A673 (cell line): ENCODE measurements around the gene STX18. TPM values are rescaled to one million over a fixed set of nuclear protein-coding genes. Genes with fewer than 3 reads are reported as not detected.

ENCODE experiments used
- BruUV-seq: library from RNA; stranded (reverse); fragments of 400-500 nt; replicated peaks from 2 replicates; lab custom pipeline; 2021; lab: Mats Ljungman, UMichigan
- CTCF ChIA-PET: fragments of 300-600 bp; sonication (Branson Sonifier 250); formaldehyde crosslinking; loops from one replicate; lab custom pipeline; 2022; ENCODE audit warnings: antibody characterized with exemption; lab: Charles Lee
- POLR2A ChIA-PET: fragments of 300-600 bp; sonication (Branson Sonifier 250); formaldehyde crosslinking; loops from one replicate; lab custom pipeline; 2022; ENCODE audit warnings: antibody characterized with exemption; ENCODE audit not compliant: low non-redundant PET; lab: Charles Lee
- DNase-seq: peaks from one replicate; pipeline ENCODE4 v3.0.0-alpha.2; 2015; ENCODE audit warnings: low spot score
- H3K27ac ChIP-seq: fragments of 200-600 bp; sonication (generic); 2 replicates; pipeline ENCODE4 v1.5.1; 2016; ENCODE audit warnings: mixed run types, low read depth, mild to moderate bottlenecking, mixed read lengths, antibody characterized with exemption, low read length; ENCODE audit not compliant: poor library complexity, severe bottlenecking
- H3K27me3 ChIP-seq: fragments of 200-600 bp; sonication (generic); replicated peaks from 2 replicates; pipeline ENCODE4 v1.6.1; 2017; ENCODE audit warnings: mixed run types, low read depth, mild to moderate bottlenecking, mixed read lengths, antibody characterized with exemption, low read length; ENCODE audit not compliant: insufficient read depth, poor library complexity
- H3K36me3 ChIP-seq: fragments of 200-600 bp; sonication (generic); 2 replicates; pipeline ENCODE4 v1.6.1; 2016; ENCODE audit warnings: mixed run types, mild to moderate bottlenecking, mixed read lengths, antibody characterized with exemption, low read length; ENCODE audit not compliant: insufficient read depth, poor library complexity, severe bottlenecking
- H3K4me1 ChIP-seq: fragments of 200-600 bp; sonication (generic); 2 replicates; pipeline ENCODE4 v1.6.1; 2017; ENCODE audit warnings: mixed run types, mild to moderate bottlenecking, mixed read lengths, antibody characterized with exemption, low read length; ENCODE audit not compliant: insufficient read depth, poor library complexity, severe bottlenecking
- H3K4me3 ChIP-seq: fragments of 200-600 bp; sonication (generic); 2 replicates; pipeline ENCODE4 v1.5.1; 2016; ENCODE audit warnings: low read depth, mixed run types, mild to moderate bottlenecking, mixed read lengths, low read length; ENCODE audit not compliant: poor library complexity, severe bottlenecking
- H3K9me3 ChIP-seq: fragments of 200-600 bp; sonication (generic); 2 replicates; pipeline ENCODE4 v1.6.1; 2016; ENCODE audit warnings: mixed run types, low read depth, mild to moderate bottlenecking, mixed read lengths, antibody characterized with exemption, low read length; ENCODE audit not compliant: poor library complexity, severe bottlenecking
- CTCF ChIP-seq: fragments of 300-800, 200-600 bp; sonication (generic); conservative IDR thresholded peaks from 2 replicates; pipeline ENCODE4 v1.5.1; 2017; ENCODE audit warnings: low read depth, mild to moderate bottlenecking, antibody characterized with exemption, low read length, moderate library complexity, mixed read lengths
- EZH2 ChIP-seq: fragments of 200-600 bp; sonication (generic); IDR thresholded peaks from 2 replicates; pipeline ENCODE4 v1.6.1; 2017; ENCODE audit warnings: borderline replicate concordance, low read depth, mild to moderate bottlenecking, mixed read lengths, antibody characterized with exemption, low read length; ENCODE audit not compliant: poor library complexity, severe bottlenecking
- intact Hi-C: fragments of 100-400 bp; cut with micrococcal nuclease; formaldehyde crosslinking; loops from one replicate; pipeline ENCODE4 v1.10.0; 2022; ENCODE audit not compliant: unreplicated experiment
- total RNA-seq: library from RNA; stranded (reverse); gene quantifications from 2 replicates; pipeline ENCODE4 v1.2.3, GENCODE V29; 2021

Gene STX18
- total RNA-seq, 1 experiment from 2014 or later: 34.3 TPM

GRCh38 chr4:4402966-4403365 lies 138.9 kb downstream of the STX18 start:
- DNase-seq: no peak
- no peak for TF ChIP-seq CTCF
- no peak for TF ChIP-seq EZH2
- Histone ChIP-seq H3K36me3 (no peaks in the 10 kb centered on the region), H3K4me1 (no peaks in the 10 kb centered on the region), H3K27ac (no peak overlapping the region), H3K4me3 (no peak overlapping the region), H3K9me3 (no peaks in the 10 kb centered on the region), H3K27me3 (no peaks in the 10 kb centered on the region)
- ChIA-PET POLR2A (no interaction called here), CTCF (no interaction called here)
- intact Hi-C loops: no loop called here
- no TSS peak for BruUV-seq

DNA sequence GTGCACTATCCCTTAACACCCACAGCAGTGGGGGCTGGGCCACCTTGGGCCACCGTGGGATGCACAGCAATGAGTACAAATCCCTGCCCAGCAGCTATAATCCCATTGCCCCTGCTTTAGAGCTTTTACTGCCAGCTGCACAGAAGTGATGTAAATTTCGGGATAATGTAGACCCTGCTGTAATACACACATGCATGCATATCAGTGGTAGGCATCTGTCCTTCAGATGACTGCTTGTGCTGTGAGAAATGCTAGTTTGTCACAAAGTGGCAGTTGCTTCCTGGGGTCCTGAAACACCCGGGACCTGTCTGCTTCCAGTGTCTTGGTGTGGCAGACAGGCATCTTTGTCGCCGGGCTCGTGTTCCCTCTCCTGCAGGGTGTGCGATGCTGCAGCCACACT lies 140.8 kb downstream of the STX18 start:
- POLR2A ChIA-PET: no interaction called here
- Histone ChIP-seq H3K4me3 (no peak overlapping the region), H3K27ac (no peak overlapping the region), H3K9me3 (no peaks in the 10 kb centered on the region), H3K36me3 (no peaks in the 10 kb centered on the region), H3K4me1 (peaks cover 12% of the 10 kb centered on the region), H3K27me3 (no peaks in the 10 kb centered on the region)
- TF ChIP-seq EZH2 (no peak), CTCF (no peak)
- BruUV-seq: no TSS peak
- CTCF ChIA-PET: no interaction called here
- DNase-seq: no peak
- intact Hi-C loops: no loop called here

GRCh38 chr4:4398430-4398829 lies 143.4 kb downstream of the STX18 start:
- peaks cover 17% of the 10 kb centered on the region for H3K4me1 ChIP-seq
- no peak overlapping the region for H3K27ac ChIP-seq
- no peaks in the 10 kb centered on the region for H3K9me3 ChIP-seq
- ChIA-PET CTCF (no interaction called here), POLR2A (no interaction called here)
- no peaks in the 10 kb centered on the region for H3K36me3 ChIP-seq
- BruUV-seq: no TSS peak
- intact Hi-C loops: no loop called here
- DNase-seq: no peak
- no peak overlapping the region for H3K4me3 ChIP-seq
- H3K27me3 ChIP-seq: peaks cover 4% of the 10 kb centered on the region
- TF ChIP-seq CTCF: no peak
- no peak for TF ChIP-seq EZH2
